SIG-M5 treated with dmso at 0.1 percent for 504 hours (cell line): ENCODE results near the gene GPR35.

ENCODE experiments used
- DNase-seq: peaks from one replicate; lab custom pipeline; 2025; ENCODE audit not compliant: unreplicated experiment; lab: John Stamatoyannopoulos, UW

Gene GPR35

GRCh38 chr2:240637116-240637900, 12.0 kb downstream of the GPR35 start:
- no peak for DNase-seq

- DNase-seq: no peak
Observed at GRCh38 chr2:240637901-240638345, 12.6 kb downstream of the GPR35 start.

- DNase-seq: no peak
Observed at GRCh38 chr2:240638512-240639160, 13.4 kb downstream of the GPR35 start.

GRCh38 chr2:240639566-240639965, 14.3 kb downstream of the GPR35 start:
- DNase-seq: no peak

GRCh38 chr2:240640939-240641338, 15.7 kb downstream of the GPR35 start:
- DNase-seq: no peak

GRCh38 chr2:240642061-240642805, 17.0 kb downstream of the GPR35 start:
- DNase-seq: no peak

- DNase-seq: no peak
Observed at GRCh38 chr2:240642806-240643092, 17.5 kb downstream of the GPR35 start.

- no peak for DNase-seq
Observed at GRCh38 chr2:240643093-240643810, 18.0 kb downstream of the GPR35 start.

- no peak for DNase-seq
Observed at GRCh38 chr2:240643811-240644150, 18.5 kb downstream of the GPR35 start.

GRCh38 chr2:240644171-240644651, 18.9 kb downstream of the GPR35 start:
- DNase-seq: no peak

GRCh38 chr2:240644859-240645301, 19.6 kb downstream of the GPR35 start:
- DNase-seq: no peak

GRCh38 chr2:240645346-240645745, 20.1 kb downstream of the GPR35 start:
- DNase-seq: no peak

- DNase-seq: no peak
Observed at GRCh38 chr2:240645801-240646175, 20.5 kb downstream of the GPR35 start.

- peak; percentile 2 for DNase-seq
Observed at GRCh38 chr2:240646176-240646899, 21.1 kb downstream of the GPR35 start.

GRCh38 chr2:240646900-240647502, 21.7 kb downstream of the GPR35 start:
- no peak for DNase-seq

- no peak for DNase-seq
Observed at GRCh38 chr2:240647503-240648154, 22.3 kb downstream of the GPR35 start.

- no peak for DNase-seq
Observed at GRCh38 chr2:240648155-240648649, 22.9 kb downstream of the GPR35 start.

GRCh38 chr2:240648650-240649275, 23.5 kb downstream of the GPR35 start:
- DNase-seq: no peak

- no peak for DNase-seq
Observed at GRCh38 chr2:240649331-240649730, 24.1 kb downstream of the GPR35 start.
